ENCODE results near the gene KCNQ1.

DNA sequence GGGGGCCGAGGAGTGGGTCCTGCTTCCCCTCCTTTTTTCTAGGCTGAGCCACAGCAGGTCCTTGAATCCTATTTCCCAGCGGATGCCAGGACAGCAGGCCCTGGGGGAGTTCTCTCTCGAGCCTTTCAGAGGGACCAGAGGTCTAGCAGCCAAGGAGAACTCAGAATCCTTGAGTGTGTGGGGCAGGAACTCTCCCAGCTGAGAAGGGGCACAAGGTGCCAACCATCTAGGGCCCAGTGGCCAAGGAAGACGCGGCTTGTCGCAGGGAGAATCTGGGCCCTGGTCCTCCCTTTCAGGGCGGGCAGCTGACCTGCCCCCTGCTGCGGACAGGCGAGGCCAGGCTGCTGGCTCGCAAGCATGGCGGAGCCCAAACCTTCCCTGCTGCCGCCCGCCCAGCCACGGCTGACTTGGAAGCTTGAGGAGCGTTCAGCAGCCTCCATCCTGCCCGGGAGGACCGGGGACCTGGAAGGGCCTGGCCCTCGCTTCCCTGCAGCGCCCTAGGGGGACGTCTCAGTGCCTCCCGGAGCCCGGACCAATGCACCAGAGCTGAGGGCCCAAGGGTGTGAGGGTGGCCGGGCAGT lies 45.2 kb upstream of the KCNQ1 start:
- TF ChIP-seq, protein P1, sequence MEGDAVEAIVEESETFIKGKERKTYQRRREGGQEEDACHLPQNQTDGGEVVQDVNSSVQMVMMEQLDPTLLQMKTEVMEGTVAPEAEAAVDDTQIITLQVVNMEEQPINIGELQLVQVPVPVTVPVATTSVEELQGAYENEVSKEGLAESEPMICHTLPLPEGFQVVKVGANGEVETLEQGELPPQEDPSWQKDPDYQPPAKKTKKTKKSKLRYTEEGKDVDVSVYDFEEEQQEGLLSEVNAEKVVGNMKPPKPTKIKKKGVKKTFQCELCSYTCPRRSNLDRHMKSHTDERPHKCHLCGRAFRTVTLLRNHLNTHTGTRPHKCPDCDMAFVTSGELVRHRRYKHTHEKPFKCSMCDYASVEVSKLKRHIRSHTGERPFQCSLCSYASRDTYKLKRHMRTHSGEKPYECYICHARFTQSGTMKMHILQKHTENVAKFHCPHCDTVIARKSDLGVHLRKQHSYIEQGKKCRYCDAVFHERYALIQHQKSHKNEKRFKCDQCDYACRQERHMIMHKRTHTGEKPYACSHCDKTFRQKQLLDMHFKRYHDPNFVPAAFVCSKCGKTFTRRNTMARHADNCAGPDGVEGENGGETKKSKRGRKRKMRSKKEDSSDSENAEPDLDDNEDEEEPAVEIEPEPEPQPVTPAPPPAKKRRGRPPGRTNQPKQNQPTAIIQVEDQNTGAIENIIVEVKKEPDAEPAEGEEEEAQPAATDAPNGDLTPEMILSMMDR (IDR thresholded peaks at IDR 0.05): no peak
- TF ChIP-seq POLR2AphosphoS5 (IDR thresholded peaks at IDR 0.05) (no peak), POLR2A (IDR thresholded peaks at IDR 0.05) (no peak)

All from upper lobe of left lung (tissue), 4 donors.